Hepatocyte (in vitro differentiated cells): ENCODE results near the gene UPK1B. TPM values are rescaled to one million over a fixed set of nuclear protein-coding genes. Genes with fewer than 3 reads are reported as not detected.
A peak's percentile ranks its signal among the peaks of the same experiment; 100 is the strongest.

Experiments used
- DNase-seq: peaks from one replicate; pipeline ENCODE4 v3.0.0-alpha.2; 2016; ENCODE audit warnings: low spot score
- H2AFZ ChIP-seq: fragments of 200-600 bp; sonication (generic); 2 replicates; pipeline ENCODE4 v1.6.0; 2016; ENCODE audit warnings: antibody characterized with exemption, mild to moderate bottlenecking
- H3K27ac ChIP-seq: fragments of 200-600 bp; sonication (generic); 2 replicates; pipeline ENCODE4 v1.5.1; 2016; ENCODE audit warnings: mild to moderate bottlenecking
- H3K27me3 ChIP-seq: fragments of 200-600 bp; sonication (generic); 2 replicates; pipeline ENCODE4 v1.6.1; 2016
- H3K36me3 ChIP-seq: fragments of 200-600 bp; sonication (generic); replicated peaks from 2 replicates; pipeline ENCODE4 v1.5.1; 2016; ENCODE audit warnings: low read depth; ENCODE audit not compliant: insufficient read depth
- H3K4me1 ChIP-seq: fragments of 200-600 bp; sonication (generic); 2 replicates; pipeline ENCODE4 v1.5.1; 2016; ENCODE audit warnings: mild to moderate bottlenecking, moderate library complexity; ENCODE audit not compliant: insufficient read depth
- H3K4me2 ChIP-seq: fragments of 200-600 bp; sonication (generic); 2 replicates; pipeline ENCODE4 v1.6.0; 2016
- H3K4me3 ChIP-seq: fragments of 200-600 bp; sonication (generic); 2 replicates; pipeline ENCODE4 v1.5.1; 2016; ENCODE audit warnings: mild to moderate bottlenecking
- H3K79me2 ChIP-seq: fragments of 200-600 bp; sonication (generic); 2 replicates; pipeline ENCODE4 v1.6.0; 2017; ENCODE audit warnings: mild to moderate bottlenecking
- H3K9me2 ChIP-seq: fragments of 200-600 bp; sonication (generic); replicated peaks from 2 replicates; pipeline ENCODE4 v1.6.0; 2017; ENCODE audit warnings: mild to moderate bottlenecking; ENCODE audit not compliant: insufficient read depth
- H3K9me3 ChIP-seq: fragments of 200-600 bp; sonication (generic); 2 replicates; pipeline ENCODE4 v1.5.1; 2016; ENCODE audit warnings: low read depth, mild to moderate bottlenecking
- H4K20me1 ChIP-seq: fragments of 200-600 bp; sonication (generic); 2 replicates; pipeline ENCODE4 v1.6.0; 2016; ENCODE audit warnings: mild to moderate bottlenecking; ENCODE audit not compliant: insufficient read depth, poor library complexity, severe bottlenecking
- CTCF ChIP-seq: fragments of 200-600 bp; sonication (generic); IDR thresholded peaks from 2 replicates; pipeline ENCODE4 v1.5.1; 2016; ENCODE audit warnings: antibody characterized with exemption, mild to moderate bottlenecking; ENCODE audit not compliant: poor library complexity
- EZH2 ChIP-seq: fragments of 200-600 bp; sonication (generic); IDR thresholded peaks from 2 replicates; pipeline ENCODE4 v1.6.1; 2016; ENCODE audit warnings: antibody characterized with exemption, mild to moderate bottlenecking, borderline replicate concordance
- EZH2phosphoT487 ChIP-seq: fragments of 200-600 bp; sonication (generic); IDR thresholded peaks from one replicate; pipeline ENCODE4 v1.6.1; 2018; ENCODE audit warnings: antibody characterized with exemption, mild to moderate bottlenecking, low read depth, moderate library complexity; ENCODE audit not compliant: unreplicated experiment, severe bottlenecking
- WGBS: methylation state at CpG from one replicate; pipeline ENCODE4 v1.1.6; 2016; ENCODE audit warnings: low lambda C conversion rate; ENCODE audit errors: missing lambda C conversion rate; 5-methylcytosine and 5-hydroxymethylcytosine counted together
- polyA plus RNA-seq: library from polyadenylated mRNA; unstranded; fragments of >200 nt; fragmentation: Nextera tagmentation; extraction: Ambion mirVana; gene quantifications from 2 replicates; pipeline ENCODE4 v1.2.1, GENCODE V29; 2016
- total RNA-seq: library from RNA; depleted of rRNA; stranded (reverse); fragments of >200 nt; gene quantifications from 2 replicates; pipeline ENCODE4 v1.2.3, GENCODE V29; 2014

UPK1B gene
- total and polyA plus RNA-seq, 2 experiments from 2014 or later = 9.0 to 17.3 TPM

GRCh38 chr3:119220970-119221667, 47.7 kb downstream of the UPK1B start:
- Histone ChIP-seq H3K36me3 (peaks cover 3% of the 10 kb centered on the region), H3K4me2 (no peak overlapping the region), H2AFZ (no peak overlapping the region), H3K27me3 (no peaks in the 10 kb centered on the region), H3K4me1 (peaks cover 8% of the 10 kb centered on the region), H3K9me2 (no peaks in the 10 kb centered on the region), H3K4me3 (no peak overlapping the region), H4K20me1 (no peaks in the 10 kb centered on the region), H3K9me3 (no peaks in the 10 kb centered on the region), H3K27ac (peak overlapping the region; percentile 29), H3K79me2 (peaks cover 16% of the 10 kb centered on the region)
- 69% methylated on average over 3 of the region's 3 CpGs for WGBS
- DNase-seq = no peak
- TF ChIP-seq CTCF (no peak), EZH2 (no peak), EZH2phosphoT487 (no peak)

GRCh38 chr3:119221779-119222320, 48.5 kb downstream of the UPK1B start:
- no peaks in the 10 kb centered on the region for H3K27me3 ChIP-seq
- no peaks in the 10 kb centered on the region for H3K9me2 ChIP-seq
- no peak overlapping the region for H3K4me2 ChIP-seq
- peaks cover 3% of the 10 kb centered on the region for H3K36me3 ChIP-seq
- no peak for TF ChIP-seq CTCF
- TF ChIP-seq EZH2phosphoT487 = no peak
- no peak for TF ChIP-seq EZH2
- peak overlapping the region; percentile 29 for H3K27ac ChIP-seq
- H3K9me3 ChIP-seq = no peaks in the 10 kb centered on the region
- no peak overlapping the region for H3K4me3 ChIP-seq
- H4K20me1 ChIP-seq = no peaks in the 10 kb centered on the region
- DNase-seq = no peak
- H2AFZ ChIP-seq = no peak overlapping the region
- peaks cover 8% of the 10 kb centered on the region for H3K4me1 ChIP-seq
- 91% methylated on average over 2 of the region's 2 CpGs for WGBS
- peaks cover 17% of the 10 kb centered on the region for H3K79me2 ChIP-seq

- Histone ChIP-seq H2AFZ (no peak overlapping the region), H3K4me2 (no peak overlapping the region), H3K79me2 (peaks cover 17% of the 10 kb centered on the region), H4K20me1 (no peaks in the 10 kb centered on the region), H3K9me3 (no peaks in the 10 kb centered on the region), H3K27ac (peak overlapping the region; percentile 29), H3K36me3 (peaks cover 3% of the 10 kb centered on the region), H3K9me2 (no peaks in the 10 kb centered on the region), H3K4me3 (no peak overlapping the region), H3K27me3 (no peaks in the 10 kb centered on the region), H3K4me1 (peaks cover 8% of the 10 kb centered on the region)
- TF ChIP-seq CTCF = no peak
- 83% methylated on average over 7 of the region's 7 CpGs for WGBS
- DNase-seq = no peak
Observed at GRCh38 chr3:119222391-119222790, 49.0 kb downstream of the UPK1B start.
